ENCODE measurements around the gene NPIPB12.
A peak's percentile ranks its signal among the peaks of the same experiment; 100 is the strongest.
"Not testable (repeated sequence)": the region's sequence is repeated elsewhere in the genome, so short reads cannot be mapped to it uniquely, and the experiment has no call there.

Gene NPIPB12

GRCh38 chr16:29506308-29506707, at the start of gene NPIPB12:
NPIPB12 (minus strand) TSS chr16:29506408.
- DNase-seq (ENCODE audit: low read depth in 2 of 2, low spot score in 1 of 2): not testable (repeated sequence)

- DNase-seq (ENCODE audit: low read depth in 2 of 2, low spot score in 1 of 2): not testable (repeated sequence)
Observed at GRCh38 chr16:29521520-29521919, 15.3 kb upstream of the NPIPB12 start.

GRCh38 chr16:29482276-29482675, 23.9 kb downstream of the NPIPB12 start:
- DNase-seq (ENCODE audit: low read depth in 2 of 2, low spot score in 1 of 2): not testable (repeated sequence)

DNA sequence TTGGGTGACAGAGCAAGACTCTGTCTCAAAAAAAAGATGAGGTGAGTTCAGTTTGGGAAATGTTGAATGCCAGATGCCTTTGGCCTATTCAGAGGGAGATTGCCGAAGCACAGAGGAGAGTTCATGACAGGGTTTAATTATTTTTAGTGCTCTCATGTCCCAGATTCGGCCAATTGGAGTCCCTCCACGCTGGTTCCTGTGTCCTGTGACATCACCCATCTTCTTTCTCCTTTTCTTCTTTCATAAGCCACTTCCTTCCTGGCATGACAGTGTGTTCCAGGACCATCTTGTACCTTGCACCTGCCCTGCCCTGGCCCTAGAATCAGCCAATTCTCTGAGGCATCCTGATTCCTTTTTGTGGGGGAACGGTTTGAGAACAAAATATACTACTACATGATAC, 34.1 kb downstream of the NPIPB12 start:
- not testable (repeated sequence) for DNase-seq (ENCODE audit: low read depth in 2 of 2, low spot score in 1 of 2)

GRCh38 chr16:29469660-29470059, 36.5 kb downstream of the NPIPB12 start:
- DNase-seq (ENCODE audit: low read depth in 2 of 2, low spot score in 1 of 2): peak in 1 of 2 donors; percentile 6

- not testable (repeated sequence) for DNase-seq (ENCODE audit: low read depth in 2 of 2, low spot score in 1 of 2)
Observed at GRCh38 chr16:29467654-29468366, 38.4 kb downstream of the NPIPB12 start.

GRCh38 chr16:29466904-29467303, 39.3 kb downstream of the NPIPB12 start:
- DNase-seq (ENCODE audit: low read depth in 2 of 2, low spot score in 1 of 2): not testable (repeated sequence)

DNA sequence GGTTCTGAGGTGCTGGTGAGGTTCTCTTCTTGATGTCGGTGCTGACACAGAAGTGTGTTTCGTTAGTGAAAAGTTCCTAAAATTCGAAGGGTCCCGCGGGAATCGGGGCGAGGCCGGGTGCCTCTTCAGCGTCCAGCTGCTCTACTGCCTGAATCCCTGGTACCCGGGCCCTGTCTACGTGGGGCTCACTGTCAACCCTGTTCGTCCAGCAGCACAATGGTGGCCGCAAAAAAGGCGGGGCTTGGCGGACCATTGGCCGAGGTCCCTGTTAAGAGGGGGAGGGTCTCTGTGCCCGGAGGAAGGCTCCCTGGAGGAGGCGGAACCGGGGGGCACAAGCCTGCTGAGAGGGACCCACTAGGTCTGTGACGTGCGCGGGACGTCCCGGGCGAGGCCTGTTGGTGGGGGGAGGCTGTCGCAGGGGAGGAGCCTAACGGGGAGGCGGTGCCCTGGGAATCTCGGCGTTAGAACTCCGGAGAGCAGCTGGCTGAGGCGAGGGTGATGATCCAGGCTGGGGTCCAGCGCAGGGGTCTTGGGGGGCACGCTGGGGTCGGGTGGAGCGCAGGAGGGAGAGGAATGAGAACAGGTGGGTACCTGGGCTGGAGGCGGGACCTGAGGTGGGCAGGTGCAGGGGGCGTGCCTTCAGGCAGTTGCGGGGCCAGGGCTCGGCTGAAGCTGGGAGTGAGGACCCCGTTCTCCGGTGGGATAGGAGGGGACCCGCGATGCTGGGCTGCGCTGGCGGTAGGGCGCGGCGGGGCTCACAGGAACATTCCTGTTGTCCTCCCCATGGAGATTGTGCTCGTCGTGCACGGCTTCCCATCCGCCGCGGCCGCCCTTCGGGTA, 40.0 kb downstream of the NPIPB12 start:
- not testable (repeated sequence) for DNase-seq (ENCODE audit: low read depth in 2 of 2, low spot score in 1 of 2)

- DNase-seq (ENCODE audit: low read depth in 2 of 2, low spot score in 1 of 2): not testable (repeated sequence)
Observed at GRCh38 chr16:29460647-29461030, 45.6 kb downstream of the NPIPB12 start.

DNA sequence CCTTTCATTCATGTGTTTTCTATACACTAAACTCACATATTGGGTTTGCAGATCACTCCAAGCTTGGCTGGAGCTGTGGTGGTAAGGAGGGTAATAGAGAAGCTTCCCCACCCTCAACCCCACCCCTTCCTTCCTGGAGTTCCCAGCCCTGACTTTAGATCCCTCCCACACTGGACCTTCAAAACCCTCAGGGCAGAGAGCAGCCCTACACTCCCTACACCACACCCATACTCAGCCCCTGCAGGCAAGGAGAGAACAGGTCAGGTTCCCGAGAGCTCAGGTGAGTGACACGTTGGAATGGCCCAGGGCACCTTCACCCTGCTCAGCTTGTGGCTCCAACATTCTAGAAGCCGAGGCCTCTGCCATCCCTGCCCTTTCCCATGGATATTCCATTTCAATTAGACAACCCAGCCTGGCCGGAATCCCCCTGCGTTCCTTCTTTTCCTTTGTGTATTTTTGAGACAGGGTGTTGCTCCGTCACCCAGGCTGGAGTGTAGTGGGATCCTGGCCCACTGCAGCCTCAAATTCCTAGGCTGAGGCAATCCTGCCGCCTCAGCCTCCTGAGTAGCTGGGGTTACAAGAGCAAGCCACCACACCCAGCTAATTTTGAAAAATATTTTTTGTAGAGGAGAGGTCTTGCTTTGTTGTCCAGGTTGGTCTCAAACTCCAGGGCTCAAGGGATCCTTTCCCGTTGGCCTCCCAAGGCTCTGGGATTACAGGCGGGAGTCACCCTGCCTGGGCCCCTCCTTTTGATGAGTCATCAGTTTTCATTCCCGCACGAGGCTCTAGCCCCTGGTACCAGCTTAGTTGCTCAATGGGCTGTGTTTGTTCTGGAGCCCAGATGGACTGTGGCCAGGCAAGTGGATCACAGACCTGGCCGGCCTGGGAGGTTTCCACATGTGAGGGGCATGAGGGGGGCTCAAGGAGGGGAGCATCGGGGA, 46.2 kb downstream of the NPIPB12 start, which contains the start of gene SULT1A4:
Gene SULT1A4 (plus strand): TSS at position 208 of the 941 bp plus-strand sequence. CDS start 1,473 bp downstream, outside the sequence.
- DNase-seq (ENCODE audit: low read depth in 2 of 2, low spot score in 1 of 2): not testable (repeated sequence)

GRCh38 chr16:29457660-29458059, 48.5 kb downstream of the NPIPB12 start:
- not testable (repeated sequence) for DNase-seq (ENCODE audit: low read depth in 2 of 2, low spot score in 1 of 2)

DNA sequence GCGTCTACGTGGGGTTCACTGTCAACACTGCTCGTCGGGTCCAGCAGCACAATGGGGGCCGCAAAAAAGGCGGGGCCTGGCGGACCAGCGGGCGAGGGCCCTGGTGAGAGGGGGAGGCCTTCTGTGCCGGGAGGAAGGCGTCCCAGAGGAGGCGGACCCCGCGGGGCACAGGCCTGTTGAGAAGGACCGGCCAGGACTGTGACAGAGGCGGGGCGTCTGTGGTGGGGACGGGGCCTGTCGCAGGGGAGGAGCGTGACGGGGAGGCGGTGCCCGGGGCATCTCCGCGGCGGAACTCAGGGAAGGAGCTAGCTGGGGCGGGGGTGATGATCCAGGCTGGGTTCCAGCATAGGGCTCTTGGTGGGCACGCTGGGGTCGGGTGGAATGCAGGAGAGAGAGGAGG, 51.4 kb downstream of the NPIPB12 start:
- not testable (repeated sequence) for DNase-seq (ENCODE audit: low read depth in 2 of 2, low spot score in 1 of 2)

DNA sequence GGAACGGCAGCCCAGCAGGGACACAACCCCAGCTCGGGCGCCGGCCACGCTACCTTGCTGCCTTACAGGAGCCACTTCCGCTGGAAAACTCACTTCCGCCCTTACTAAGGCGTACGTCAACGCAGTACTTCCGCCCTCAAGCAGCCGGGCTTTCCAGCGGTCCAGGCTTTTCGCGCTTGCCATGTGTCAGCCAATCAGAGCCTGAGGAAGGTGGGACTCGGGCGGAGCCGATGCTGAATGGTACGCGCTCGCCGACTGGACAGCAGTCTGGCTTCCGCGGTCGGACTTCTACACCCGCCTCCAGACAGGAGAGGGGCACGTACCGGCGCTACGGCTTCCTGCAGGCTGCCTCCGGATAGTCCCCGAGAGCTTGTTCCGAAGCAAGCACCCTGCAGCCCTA, 51.9 kb downstream of the NPIPB12 start, which contains the start of the genes BOLA2 and SLX1B:
Gene BOLA2 (minus strand): TSS at position 83 of the 400 bp plus-strand sequence. CDS start 98 bp downstream, outside the sequence.
Gene SLX1B (plus strand): TSS at position 265 of the 400 bp plus-strand sequence.
- not testable (repeated sequence) for DNase-seq (ENCODE audit: low read depth in 2 of 2, low spot score in 1 of 2)

GRCh38 chr16:29453754-29454153, 52.5 kb downstream of the NPIPB12 start:
- DNase-seq (ENCODE audit: low read depth in 2 of 2, low spot score in 1 of 2): not testable (repeated sequence)

All from stimulated activated CD8-positive, alpha-beta memory T cell treated with anti-CD3 and anti-CD28 coated beads, Interleukin-4, amount 100 ng/mL, for 4 hours (primary cell).